Measurements from ENCODE around the gene PARM1.

GRCh38 chr4:74942918-74943253 is 10.0 kb downstream of the PARM1 start:
- TF ChIP-seq EZH2 (IDR thresholded peaks at IDR 0.05; ENCODE audit: insufficient read depth, poor library complexity, severe bottlenecking) = no peak
- TF ChIP-seq EZH2phosphoT487 (IDR thresholded peaks at IDR 0.05; ENCODE audit: insufficient read depth, low read depth) = no peak
